HUES64 (cell line): ENCODE results near the gene RYR2.
"Not testable (repeated sequence)": the region's sequence is repeated elsewhere in the genome, so short reads cannot be mapped to it uniquely, and the experiment has no call there.

ENCODE experiments used
- H3K27ac ChIP-seq: 2 replicates; pipeline ENCODE4 v1.7.0; 2013; ENCODE audit warnings: low read depth, low read length, inconsistent platforms
- H3K27me3 ChIP-seq: 2 replicates; pipeline ENCODE4 v1.6.1; 2013; ENCODE audit warnings: mild to moderate bottlenecking, low read length; ENCODE audit not compliant: insufficient read depth
- H3K36me3 ChIP-seq: 2 replicates; pipeline ENCODE4 v1.6.1; 2013; ENCODE audit warnings: mild to moderate bottlenecking, low read length; ENCODE audit not compliant: insufficient read depth
- H3K4me1 ChIP-seq: 2 replicates; pipeline ENCODE4 v1.6.1; 2013; ENCODE audit warnings: mild to moderate bottlenecking, low read length, moderate library complexity; ENCODE audit not compliant: insufficient read depth
- H3K4me3 ChIP-seq: 2 replicates; pipeline ENCODE4 v1.5.1; 2013; ENCODE audit warnings: mild to moderate bottlenecking, low read length, moderate library complexity
- H3K9ac ChIP-seq: 2 replicates; pipeline ENCODE4 v1.6.1; 2013; ENCODE audit warnings: mild to moderate bottlenecking, low read depth, low read length
- H3K9me3 ChIP-seq: 2 replicates; pipeline ENCODE4 v1.6.1; 2013; ENCODE audit warnings: low read depth, low read length; ENCODE audit not compliant: insufficient read depth
- WGBS: fragments of 150-250, 120-280 bp; methylation state at CpG from one replicate; pipeline ENCODE4 v1.1.7; 2013; ENCODE audit warnings: missing lambda C conversion rate; 5-methylcytosine and 5-hydroxymethylcytosine counted together

RYR2 gene

DNA sequence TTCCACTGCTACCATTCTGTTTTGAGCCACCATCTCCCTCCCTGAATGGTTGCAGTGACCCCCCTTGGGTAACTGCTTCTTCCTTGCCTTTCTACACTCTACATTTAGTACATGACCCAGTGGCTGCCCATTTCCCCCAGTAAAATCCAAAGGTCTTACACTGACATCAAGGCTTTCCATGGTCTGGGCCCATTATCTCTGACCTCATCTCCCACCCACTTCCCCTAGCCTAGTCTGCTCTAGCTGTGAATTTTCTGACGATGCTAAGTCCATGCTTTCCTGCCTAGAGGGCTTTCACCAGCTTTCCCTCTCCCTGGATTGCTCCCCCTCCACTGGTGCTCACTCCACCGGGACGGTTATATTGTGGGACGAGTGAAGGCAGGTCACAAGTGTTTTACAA, 219.2 kb downstream of the RYR2 start:
- Histone ChIP-seq H3K4me3 (no peak overlapping the region), H3K36me3 (no peaks in the 10 kb centered on the region), H3K9ac (no peak overlapping the region), H3K9me3 (no peaks in the 10 kb centered on the region), H3K4me1 (no peaks in the 10 kb centered on the region), H3K27me3 (no peaks in the 10 kb centered on the region), H3K27ac (no peak overlapping the region)
- WGBS, result 97% methylated on average over 4 of the region's 4 CpGs

DNA sequence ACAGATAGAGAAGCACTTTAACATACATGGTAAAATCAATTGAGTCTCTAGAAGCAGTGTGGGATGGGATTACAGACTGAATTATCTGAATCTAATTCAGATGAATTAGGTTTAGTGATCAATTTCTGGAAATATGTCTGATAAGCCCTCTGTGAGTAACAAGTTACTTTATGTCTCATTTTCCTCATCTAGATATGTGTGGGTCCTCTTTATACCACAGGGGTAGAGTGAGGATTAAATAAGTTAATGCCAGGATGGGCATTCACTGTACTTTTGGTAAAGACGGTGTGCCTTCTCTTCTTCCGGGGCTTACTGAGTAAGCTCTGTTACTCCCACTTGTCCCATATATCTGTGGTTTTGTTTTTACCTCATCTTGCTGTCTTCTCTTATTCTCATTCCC, 225.8 kb downstream of the RYR2 start:
- H3K9me3 ChIP-seq, result no peaks in the 10 kb centered on the region
- H3K4me3 ChIP-seq, result no peak overlapping the region
- WGBS, result 95% methylated on average over 2 of the region's 2 CpGs
- H3K27me3 ChIP-seq, result no peaks in the 10 kb centered on the region
- no peaks in the 10 kb centered on the region for H3K36me3 ChIP-seq
- no peak overlapping the region for H3K9ac ChIP-seq
- H3K27ac ChIP-seq, result no peak overlapping the region
- no peaks in the 10 kb centered on the region for H3K4me1 ChIP-seq

DNA sequence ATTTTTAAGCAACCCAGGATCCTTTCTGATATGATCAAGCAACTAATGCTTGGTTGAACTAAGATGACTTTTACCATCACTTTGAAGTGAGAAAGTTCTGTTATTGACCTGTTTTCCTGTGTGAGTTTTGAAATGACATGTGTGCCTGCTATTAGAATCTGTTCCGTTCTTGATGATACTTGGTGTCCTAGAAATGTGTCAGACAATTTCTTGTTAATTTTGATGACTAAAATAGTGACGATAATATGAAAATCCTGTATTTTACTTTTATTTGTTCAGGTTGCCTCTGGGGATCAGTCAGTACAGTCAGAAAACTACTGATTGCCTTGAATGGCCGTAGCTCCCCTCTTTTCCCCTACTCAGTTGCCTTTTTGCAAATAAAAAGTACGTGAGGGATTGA, 228.0 kb downstream of the RYR2 start:
- H3K4me3 ChIP-seq, result no peak overlapping the region
- no peaks in the 10 kb centered on the region for H3K4me1 ChIP-seq
- no peaks in the 10 kb centered on the region for H3K27me3 ChIP-seq
- WGBS, result 88% methylated on average over 4 of the region's 4 CpGs
- H3K9ac ChIP-seq, result no peak overlapping the region
- no peaks in the 10 kb centered on the region for H3K9me3 ChIP-seq
- no peak overlapping the region for H3K27ac ChIP-seq
- H3K36me3 ChIP-seq, result no peaks in the 10 kb centered on the region

DNA sequence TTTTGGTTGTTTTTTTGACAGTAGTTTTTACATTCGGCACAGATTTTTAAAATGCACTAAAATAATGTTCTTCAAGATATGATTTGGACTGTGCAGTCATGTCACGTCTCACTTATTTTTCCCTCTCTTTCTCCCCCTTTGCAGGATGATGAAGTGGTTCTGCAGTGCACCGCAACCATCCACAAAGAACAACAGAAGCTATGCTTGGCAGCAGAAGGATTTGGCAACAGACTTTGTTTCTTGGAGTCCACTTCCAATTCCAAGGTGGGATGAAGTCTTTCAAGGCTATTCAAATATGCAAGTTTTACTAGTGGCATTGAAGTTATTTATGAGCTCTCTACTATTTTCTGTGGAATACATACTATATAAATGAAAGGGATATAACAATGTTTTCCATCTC, 228.4 kb downstream of the RYR2 start:
- H3K9me3 ChIP-seq, result no peaks in the 10 kb centered on the region
- no peak overlapping the region for H3K27ac ChIP-seq
- H3K27me3 ChIP-seq, result no peaks in the 10 kb centered on the region
- no peaks in the 10 kb centered on the region for H3K36me3 ChIP-seq
- H3K9ac ChIP-seq, result no peak overlapping the region
- no peak overlapping the region for H3K4me3 ChIP-seq
- WGBS, result 100% methylated on average over 3 of the region's 3 CpGs
- H3K4me1 ChIP-seq, result no peaks in the 10 kb centered on the region

DNA sequence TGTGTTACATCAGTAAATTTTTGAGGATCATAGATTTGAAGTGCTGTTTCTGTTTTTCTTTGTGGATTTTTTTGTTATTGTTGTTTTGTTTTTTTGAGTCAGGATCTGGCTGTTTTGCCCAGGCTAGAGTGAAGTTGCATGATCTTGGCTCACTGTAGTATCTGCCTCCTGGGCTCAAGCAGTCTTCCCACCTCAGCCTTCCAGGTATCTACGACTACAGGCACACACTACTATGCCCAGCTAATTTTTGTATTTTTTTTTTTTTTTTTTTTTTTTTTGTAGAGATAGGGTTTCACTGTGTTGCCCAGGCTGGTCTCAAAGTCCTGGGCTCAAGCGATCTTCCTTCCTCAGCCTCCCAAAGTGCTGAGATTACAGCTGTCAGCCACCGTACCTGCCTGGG, 236.0 kb downstream of the RYR2 start:
- not testable (repeated sequence) for H3K36me3 ChIP-seq, H3K9ac ChIP-seq, H3K27me3 ChIP-seq, H3K9me3 ChIP-seq, H3K4me3 ChIP-seq, H3K27ac ChIP-seq
- 92% methylated on average over 2 of the region's 3 CpGs for WGBS
- H3K4me1 ChIP-seq, result peaks cover 16% of the 10 kb centered on the region

DNA sequence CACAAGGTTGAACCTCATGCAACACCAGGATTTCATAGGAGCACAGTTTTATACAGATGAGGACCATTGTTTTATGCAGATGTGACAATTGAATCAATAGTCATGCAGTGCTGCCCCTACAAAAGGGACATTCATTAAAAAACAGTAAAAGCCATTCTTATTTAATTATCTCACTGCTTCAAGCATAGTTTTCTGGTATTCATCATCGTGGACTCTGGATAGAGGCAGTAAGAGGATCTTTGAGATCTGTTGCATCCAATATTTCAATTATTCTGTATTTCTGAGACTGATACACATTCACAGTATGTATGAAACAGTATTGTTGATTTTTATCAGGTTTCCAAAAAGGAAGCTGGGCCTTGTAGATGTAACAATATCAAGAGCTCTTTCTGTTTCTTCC, 237.6 kb downstream of the RYR2 start:
- Histone ChIP-seq H3K27me3 (no peaks in the 10 kb centered on the region), H3K36me3 (no peaks in the 10 kb centered on the region), H3K9ac (no peak overlapping the region), H3K27ac (0 out of 2 replicates have a peak overlapping the region, but pooled peaks have one; percentile 6), H3K4me1 (peaks cover 16% of the 10 kb centered on the region), H3K4me3 (peak overlapping the region; percentile 9; the same call in 1 of the 2 replicates), H3K9me3 (no peaks in the 10 kb centered on the region)
- WGBS, result no CpG with 5 or more reads among the region's 1 CpG

DNA sequence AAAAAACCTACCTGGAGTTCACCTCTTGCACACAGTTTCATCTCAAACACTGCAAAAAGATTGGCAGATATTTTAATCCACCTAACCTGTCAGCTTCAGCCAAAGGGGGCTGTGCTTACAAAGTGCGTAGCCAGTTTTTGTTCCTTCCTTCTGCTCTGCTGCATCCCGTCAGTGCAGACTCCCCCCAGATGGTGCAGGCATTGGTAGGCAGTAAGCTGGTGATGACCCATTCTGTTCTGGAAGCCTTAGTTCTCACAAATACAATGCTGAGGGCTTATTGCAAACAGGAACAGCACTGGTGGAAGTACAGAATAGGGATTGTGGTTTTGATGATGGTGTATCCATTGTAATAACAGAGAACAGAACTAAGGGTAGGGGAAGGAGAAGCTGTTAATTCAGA, 239.5 kb downstream of the RYR2 start:
- 94% methylated on average over 2 of the region's 2 CpGs for WGBS

DNA sequence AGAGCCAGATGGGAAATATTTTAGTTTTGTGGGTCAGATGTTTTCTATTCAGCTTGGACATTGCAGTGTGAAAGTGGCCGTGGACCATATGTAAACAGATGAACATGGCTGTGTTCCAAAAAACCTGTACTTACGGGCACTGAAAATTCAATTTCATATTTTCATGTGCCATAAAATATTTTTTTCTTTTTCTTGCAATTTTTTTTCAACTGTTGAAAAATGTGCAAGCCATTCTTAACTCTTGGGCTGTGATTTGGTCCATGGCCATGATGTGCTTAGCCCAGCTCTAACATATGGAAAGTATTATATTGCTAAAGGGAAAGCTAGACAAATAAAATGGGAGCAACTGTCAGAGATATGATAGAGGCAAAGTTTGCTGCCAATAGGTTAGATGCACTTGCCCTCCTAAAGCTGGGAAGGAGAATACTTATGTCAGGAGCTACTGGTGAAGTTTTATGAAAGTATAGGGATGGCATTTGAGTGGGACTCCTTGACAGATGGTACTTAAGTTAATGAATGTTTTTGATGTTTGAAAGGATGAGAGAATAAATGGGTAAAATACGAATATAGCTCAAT, 240.3 kb downstream of the RYR2 start:
- Histone ChIP-seq H3K27me3 (no peaks in the 10 kb centered on the region), H3K4me3 (no peak overlapping the region), H3K36me3 (no peaks in the 10 kb centered on the region), H3K9me3 (no peaks in the 10 kb centered on the region), H3K27ac (no peak overlapping the region), H3K4me1 (peaks cover 16% of the 10 kb centered on the region), H3K9ac (no peak overlapping the region)
- WGBS, result 92% methylated on average over 3 of the region's 3 CpGs

More for the DNA sequence above, 239.5 kb downstream of the RYR2 start:
- H3K4me3 ChIP-seq, result no peak overlapping the region
- H3K4me1 ChIP-seq, result peaks cover 16% of the 10 kb centered on the region
- no peak overlapping the region for H3K9ac ChIP-seq
- no peaks in the 10 kb centered on the region for H3K27me3 ChIP-seq
- H3K36me3 ChIP-seq, result no peaks in the 10 kb centered on the region
- H3K9me3 ChIP-seq, result no peaks in the 10 kb centered on the region
- H3K27ac ChIP-seq, result no peak overlapping the region

DNA sequence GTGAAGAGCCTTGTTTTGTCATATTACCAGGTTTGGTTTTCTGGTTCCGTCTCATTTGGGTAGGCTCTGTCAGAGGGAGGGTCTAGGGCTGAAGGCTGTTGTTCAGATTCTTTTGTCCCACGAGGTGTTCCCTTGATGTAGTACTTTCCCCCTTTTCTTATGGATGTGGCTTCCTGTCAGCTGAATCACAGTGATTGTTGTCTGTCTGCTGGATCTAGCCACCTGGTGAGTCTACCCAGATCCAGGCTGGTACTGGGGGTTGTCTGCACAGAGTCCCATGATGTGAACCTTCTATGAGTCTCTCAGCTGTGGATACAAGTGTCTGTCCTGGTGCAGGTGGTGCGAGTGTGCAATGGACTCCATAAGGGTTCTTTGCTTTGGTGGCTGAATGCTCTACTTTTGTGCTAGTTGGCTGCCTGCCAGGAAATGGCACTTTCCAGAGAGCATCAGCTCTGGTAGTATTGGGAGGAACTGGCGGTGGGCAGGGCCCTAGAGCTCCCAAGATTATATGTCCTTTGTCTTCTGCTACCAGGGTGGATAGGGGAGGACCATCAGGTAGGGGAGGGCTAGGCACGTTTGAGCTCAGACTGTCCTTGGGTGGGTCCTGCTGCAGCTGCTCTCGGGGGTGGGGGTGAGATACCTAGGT, 246.0 kb downstream of the RYR2 start:
- no peaks in the 10 kb centered on the region for H3K36me3 ChIP-seq
- no peak overlapping the region for H3K4me3 ChIP-seq
- no peaks in the 10 kb centered on the region for H3K9me3 ChIP-seq
- H3K27ac ChIP-seq, result peak overlapping the region; percentile 55; the same call in 1 of the 2 replicates
- 66% methylated on average over 6 of the region's 6 CpGs for WGBS
- H3K4me1 ChIP-seq, result peaks cover 12% of the 10 kb centered on the region; the same call in 1 of the 2 replicates
- H3K27me3 ChIP-seq, result no peaks in the 10 kb centered on the region
- no peak overlapping the region for H3K9ac ChIP-seq

DNA sequence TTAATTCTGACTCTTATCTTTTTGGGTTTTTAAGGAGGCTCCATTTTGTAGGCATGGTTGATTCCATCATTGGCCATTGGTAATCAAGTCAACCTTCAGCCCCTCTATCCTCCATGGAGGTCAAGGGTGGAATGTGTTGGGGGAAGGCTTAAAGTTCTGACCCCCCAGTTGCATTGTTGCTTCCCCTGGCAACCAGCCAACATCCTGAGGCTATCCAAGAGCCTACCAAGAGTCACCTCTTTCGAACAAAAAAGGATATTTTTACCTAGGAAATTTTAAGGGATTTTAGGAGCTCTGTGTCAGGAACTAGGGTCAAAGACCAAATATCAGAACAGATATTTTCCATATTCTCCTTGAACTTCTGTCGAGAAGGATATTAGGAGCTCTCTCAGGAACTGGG, 251.8 kb downstream of the RYR2 start:
- 71% methylated on average over 1 of the region's 2 CpGs for WGBS
- Histone ChIP-seq H3K27me3 (no peaks in the 10 kb centered on the region), H3K27ac (no peak overlapping the region), H3K4me1 (no peaks in the 10 kb centered on the region), H3K9me3 (no peaks in the 10 kb centered on the region), H3K36me3 (no peaks in the 10 kb centered on the region), H3K4me3 (no peak overlapping the region), H3K9ac (no peak overlapping the region)

DNA sequence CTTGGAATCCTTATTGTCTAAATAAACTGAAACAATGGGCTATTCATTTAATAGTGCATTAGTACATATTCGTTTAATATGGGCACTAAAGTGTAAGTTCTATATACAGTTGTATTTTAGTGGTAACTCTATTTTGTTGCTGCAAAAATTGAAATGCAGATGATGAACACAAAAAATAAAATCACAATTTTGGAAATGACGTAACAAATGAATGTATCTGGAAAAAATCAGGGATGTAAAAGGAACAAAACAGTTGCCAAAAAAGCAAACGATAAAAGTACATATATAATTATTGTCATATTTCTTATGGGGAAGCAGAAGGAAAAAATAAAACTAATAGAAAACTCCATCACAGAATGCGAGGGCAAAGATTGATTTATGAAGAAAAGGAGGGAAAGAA, 254.9 kb downstream of the RYR2 start:
- Histone ChIP-seq H3K36me3 (no peaks in the 10 kb centered on the region), H3K27ac (no peak overlapping the region), H3K27me3 (no peaks in the 10 kb centered on the region), H3K4me1 (no peaks in the 10 kb centered on the region), H3K9ac (no peak overlapping the region), H3K4me3 (no peak overlapping the region), H3K9me3 (no peaks in the 10 kb centered on the region)
- 100% methylated on average over 1 of the region's 4 CpGs for WGBS

DNA sequence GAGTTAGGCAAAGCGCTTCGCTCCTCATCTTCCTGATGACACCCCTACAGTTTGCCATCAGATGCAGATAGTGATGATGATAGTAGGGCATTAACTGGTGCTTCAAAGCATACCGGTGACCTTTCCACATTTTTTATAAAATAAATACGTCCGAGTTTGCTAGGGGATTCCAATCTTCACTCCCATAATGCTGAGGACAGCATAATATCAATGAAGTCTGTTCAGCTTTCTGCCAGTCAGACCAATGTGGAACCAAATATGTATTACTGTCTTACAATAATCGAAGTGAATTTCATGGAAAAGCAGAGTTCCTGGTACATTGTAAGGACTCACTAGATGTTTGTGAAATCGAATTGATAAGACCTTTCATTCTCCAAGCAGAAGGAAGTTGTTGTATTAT, 258.7 kb downstream of the RYR2 start:
- Histone ChIP-seq H3K36me3 (no peaks in the 10 kb centered on the region), H3K9me3 (no peaks in the 10 kb centered on the region), H3K4me3 (no peak overlapping the region), H3K27ac (no peak overlapping the region), H3K27me3 (no peaks in the 10 kb centered on the region), H3K9ac (no peak overlapping the region), H3K4me1 (no peaks in the 10 kb centered on the region)
- WGBS, result 94% methylated on average over 7 of the region's 7 CpGs
